Measurements from ENCODE around the gene AIG1.

Gene AIG1

GRCh38 chr6:143111443-143111842, 50.8 kb downstream of the AIG1 start:
- TF ChIP-seq CTCF (conservative IDR thresholded peaks at IDR 0.05), result no peak
- no peak overlapping the region for H3K27ac ChIP-seq

GRCh38 chr6:143112084-143112768, 51.5 kb downstream of the AIG1 start:
- TF ChIP-seq CTCF (conservative IDR thresholded peaks at IDR 0.05), result no peak
- no peak overlapping the region for H3K27ac ChIP-seq

- no peak overlapping the region for H3K27ac ChIP-seq
- TF ChIP-seq CTCF (conservative IDR thresholded peaks at IDR 0.05), result no peak
These were observed 52.1 kb downstream of the AIG1 start for GRCh38 chr6:143112837-143113236.

- no peak for TF ChIP-seq CTCF (conservative IDR thresholded peaks at IDR 0.05)
- H3K27ac ChIP-seq, result no peak overlapping the region
These were observed 55.0 kb downstream of the AIG1 start for GRCh38 chr6:143115728-143116127.

- H3K27ac ChIP-seq, result no peak overlapping the region
- TF ChIP-seq CTCF (conservative IDR thresholded peaks at IDR 0.05), result no peak
These were observed 56.4 kb downstream of the AIG1 start for GRCh38 chr6:143117108-143117507.

GRCh38 chr6:143119260-143119659, 58.6 kb downstream of the AIG1 start:
- TF ChIP-seq CTCF (conservative IDR thresholded peaks at IDR 0.05), result no peak
- no peak overlapping the region for H3K27ac ChIP-seq

GRCh38 chr6:143123081-143123480, 62.4 kb downstream of the AIG1 start:
- TF ChIP-seq CTCF (conservative IDR thresholded peaks at IDR 0.05), result no peak
- no peak overlapping the region for H3K27ac ChIP-seq
